Psoas muscle (tissue), 8 donors: ENCODE results near the gene RASA3. TPM values are rescaled to one million over a fixed set of nuclear protein-coding genes. Genes with fewer than 3 reads are reported as not detected.

ENCODE experiments used
- ATAC-seq, 4 donors: fragments of 200-7000 bp; cut with Tn5 transposase; one replicate each; pipeline ENCODE4 v1.9.1; 2020; ENCODE audit warnings: moderate library complexity in 3 of 4, mild to moderate bottlenecking in 2 of 4
- DNase-seq, 2 donors: peaks; one replicate each; pipeline ENCODE4 v3.0.0-alpha.2; 2020
- H3K27ac ChIP-seq: fragments of 200-600 bp; one replicate; pipeline ENCODE4 v1.8.0; 2022
- H3K27me3 ChIP-seq, 3 donors: fragments of 200-600 bp in 1 of 3; one replicate each; pipeline versions ENCODE4 v1.6.1 to v1.8.0; 2013 to 2022; ENCODE audit warnings: low read length in 2 of 3, mild to moderate bottlenecking in 2 of 3, moderate library complexity in 1 of 3; ENCODE audit not compliant: insufficient read depth in 3 of 3
- H3K36me3 ChIP-seq, 2 donors: fragments of 200-600 bp in 1 of 2; one replicate each; pipeline versions ENCODE4 v1.6.1 to v1.8.0; 2013 to 2022; ENCODE audit warnings: low read depth in 1 of 2, mild to moderate bottlenecking in 1 of 2, moderate library complexity in 1 of 2; ENCODE audit not compliant: insufficient read depth in 1 of 2
- H3K4me1 ChIP-seq: fragments of 200-600 bp; one replicate; pipeline ENCODE4 v1.8.0; 2022
- H3K4me3 ChIP-seq: fragments of 200-600 bp; one replicate; pipeline ENCODE4 v1.8.0; 2022; ENCODE audit warnings: mild to moderate bottlenecking
- H3K9me3 ChIP-seq: fragments of 200-600 bp; one replicate; pipeline ENCODE4 v1.8.0; 2022
- CTCF ChIP-seq: fragments of 200-600 bp; IDR thresholded peaks from one replicate; pipeline ENCODE4 v1.8.0; 2022; ENCODE audit warnings: antibody characterized with exemption
- WGBS, 3 donors: extraction: QIAGEN DNeasy Blood & Tissue Kit; methylation state at CpG; one replicate each; pipeline versions ENCODE4 v1.1.6 to v1.1.7; 2013; 5-methylcytosine and 5-hydroxymethylcytosine counted together
- intact Hi-C, 2 donors: fragments of 100-400 bp; cut with DNase I; formaldehyde crosslinking; loops; one replicate each; pipeline versions ENCODE4 v1.11.0 to v1.14.2; 2022
- polyA plus RNA-seq, 3 donors: library from polyadenylated mRNA; stranded (reverse); fragments of 200-250 nt; gene quantifications; one replicate each; pipeline ENCODE4 v1.2.3, GENCODE V29; 2013
- total RNA-seq, 4 donors: library from RNA; stranded (reverse); fragmentation: NEBNext Ultra II Directional in 2 of 4; extraction: Animal tissue kit (Norgen Biotek cat#: 25700) in 2 of 4; gene quantifications; one replicate each; pipeline versions ENCODE4 v1.2.1 to v1.2.4, GENCODE V29; 2021 to 2023
- donor health status: healthy with polysubstance abuse.
- donor health status: DM: no; HTN: no; CAD: no; lungs with moderate emphysema.
- donor health status: Bipolar disorder and iron deficiency.
- donor health status: healthy.
- donor health status: DM: yes; HTN: yes; CAD: no.
- donor health status: DM: no; HTN: no; CAD: no.
- donor health status: DM: no; HTN: no; CAD: no.
- donor health status: DM: yes; HTN: yes; CAD: no.

RASA3 gene
- total and polyA plus RNA-seq, 7 donors = 4.8 to 24.4 (median 13.1) TPM

GRCh38 chr13:114079601-114080536, 52.6 kb downstream of the RASA3 start:
- Histone ChIP-seq H3K9me3 (no peaks in the 10 kb centered on the region), H3K4me3 (no peak overlapping the region), H3K27me3 (no peaks in the 10 kb centered on the region), H3K27ac (no peak overlapping the region), H3K36me3 (no peaks in the 10 kb centered on the region), H3K4me1 (peaks cover 8% of the 10 kb centered on the region)
- ATAC-seq (peak; percentile 12 to 21 (median 15)), DNase-seq (peak in 1 of 2 donors; percentile 44)
- WGBS, 3 donors = 80 to 84% (median 81%) methylated on average over 37 of the region's 37 CpGs
- intact Hi-C loops = no loop called here
- TF ChIP-seq CTCF = no peak

GRCh38 chr13:114078461-114079451, 53.7 kb downstream of the RASA3 start:
- 82 to 85% (median 84%) methylated on average over 38 of the region's 38 CpGs for WGBS, 3 donors
- H3K4me3 ChIP-seq = no peak overlapping the region
- DNase-seq (peak; percentile 57 to 66), ATAC-seq (peak; percentile 31 to 40 (median 40))
- H3K27ac ChIP-seq = no peak overlapping the region
- H3K27me3 ChIP-seq = no peaks in the 10 kb centered on the region
- intact Hi-C loops = no loop called here
- TF ChIP-seq CTCF = no peak
- no peaks in the 10 kb centered on the region for H3K9me3 ChIP-seq
- peaks cover 0 to 3% of the 10 kb centered on the region in 2 donors for H3K36me3 ChIP-seq
- H3K4me1 ChIP-seq = peaks cover 8% of the 10 kb centered on the region

- H3K27ac ChIP-seq = no peak overlapping the region
- peaks cover 0 to 8% of the 10 kb centered on the region in 2 donors for H3K36me3 ChIP-seq
- peaks cover 8% of the 10 kb centered on the region for H3K4me1 ChIP-seq
- TF ChIP-seq CTCF = no peak
- intact Hi-C loops = no loop called here
- no peaks in the 10 kb centered on the region for H3K9me3 ChIP-seq
- ATAC-seq (peak in 1 of 4 donors; percentile 41), DNase-seq (peak in 1 of 2 donors; percentile 72)
- no peaks in the 10 kb centered on the region for H3K27me3 ChIP-seq
- no peak overlapping the region for H3K4me3 ChIP-seq
- 68 to 81% (median 69%) methylated on average over 13 of the region's 13 CpGs for WGBS, 3 donors
Measured at GRCh38 chr13:114077933-114078325, 54.5 kb downstream of the RASA3 start.

GRCh38 chr13:114077099-114077932, 55.1 kb downstream of the RASA3 start:
- no peak for TF ChIP-seq CTCF
- intact Hi-C loops = no loop called here
- H3K27ac ChIP-seq = no peak overlapping the region
- no peaks in the 10 kb centered on the region for H3K9me3 ChIP-seq
- peaks cover 8% of the 10 kb centered on the region for H3K4me1 ChIP-seq
- peak in 1 of 2 donors; percentile 42 for DNase-seq
- 72 to 79% (median 74%) methylated on average over 34 of the region's 34 CpGs for WGBS, 3 donors
- peaks cover 0 to 10% of the 10 kb centered on the region in 2 donors for H3K36me3 ChIP-seq
- no peak overlapping the region for H3K4me3 ChIP-seq
- ATAC-seq = no peak
- no peaks in the 10 kb centered on the region for H3K27me3 ChIP-seq
